Heart left ventricle (tissue), 16 donors: Measurements from ENCODE around the gene UST. TPM values are rescaled to one million over a fixed set of nuclear protein-coding genes. Genes with fewer than 3 reads are reported as not detected.

Source experiments
- ATAC-seq, 4 donors: fragments of 200-7000 bp; cut with Tn5 transposase; one replicate each; pipeline ENCODE4 v1.9.1; 2020 to 2022; ENCODE audit warnings: moderate library complexity in 4 of 4, mild to moderate bottlenecking in 3 of 4, moderate number of reproducible peaks in 1 of 4
- DNase-seq, 5 donors: peaks; one replicate each; pipeline ENCODE4 v3.0.0-alpha.2; 2020
- H3K27ac ChIP-seq, 12 donors: fragments of 200-600 bp; sonication (generic) in 4 of 12; one replicate each; pipeline versions ENCODE4 v1.5.0 to v1.8.0; 2016 to 2022; ENCODE audit warnings: mild to moderate bottlenecking in 2 of 12
- H3K27me3 ChIP-seq, 9 donors: fragments of 200-600 bp; sonication (generic) in 2 of 9; one replicate each; pipeline versions ENCODE4 v1.5.1 to v1.8.0; 2016 to 2022; ENCODE audit warnings: mild to moderate bottlenecking in 3 of 9
- H3K36me3 ChIP-seq, 9 donors: fragments of 200-600 bp; sonication (generic) in 2 of 9; one replicate each; pipeline versions ENCODE4 v1.5.0 to v1.8.0; 2018 to 2022; ENCODE audit warnings: mild to moderate bottlenecking in 2 of 9
- H3K4me1 ChIP-seq, 12 donors: fragments of 200-600 bp; sonication (generic) in 4 of 12; one replicate each; pipeline versions ENCODE4 v1.5.0 to v1.8.0; 2016 to 2022; ENCODE audit warnings: mild to moderate bottlenecking in 3 of 12
- H3K4me3 ChIP-seq, 12 donors: fragments of 200-600 bp; sonication (generic) in 4 of 12; one replicate each; pipeline versions ENCODE4 v1.5.0 to v1.8.0; 2017 to 2022; ENCODE audit warnings: mild to moderate bottlenecking in 9 of 12, moderate library complexity in 4 of 12
- H3K9me3 ChIP-seq, 12 donors: fragments of 200-600 bp; sonication (generic) in 4 of 12; one replicate each; pipeline versions ENCODE4 v1.5.0 to v1.8.0; 2016 to 2022; ENCODE audit warnings: mild to moderate bottlenecking in 1 of 12
- POLR2A ChIP-seq, 2 donors: fragments of 450-650 bp; IDR thresholded peaks; one replicate each; pipeline ENCODE4 v1.6.1; 2017; ENCODE audit warnings: antibody characterized with exemption in 2 of 2, mild to moderate bottlenecking in 2 of 2, moderate library complexity in 2 of 2
- WGBS, 4 donors: extraction: QIAGEN DNeasy Blood & Tissue Kit in 2 of 4; methylation state at CpG; one replicate each; pipeline versions ENCODE4 v1.1.5 to v1.1.7; 2013 to 2018; 5-methylcytosine and 5-hydroxymethylcytosine counted together
- intact Hi-C, 10 donors: fragments of 100-400 bp; cut with DNase I; formaldehyde crosslinking; loops; one replicate each; pipeline versions ENCODE4 v1.11.1 to v1.14.2; 2022
- polyA plus RNA-seq, 2 donors: library from polyadenylated mRNA; stranded (reverse); fragments of 200-250 nt; gene quantifications; one replicate each; pipeline ENCODE4 v1.2.3, GENCODE V29; 2013
- total RNA-seq, 9 donors: library from RNA; depleted of rRNA in 2 of 9; stranded (reverse); fragments of >200 nt in 2 of 9; fragmentation: NEBNext Ultra II Directional in 3 of 9; extraction: Animal tissue kit (Norgen Biotek cat#: 25700) in 3 of 9; gene quantifications; one replicate each; pipeline versions ENCODE4 v1.1.0 to v1.2.4, GENCODE V29; 2016 to 2023
- TF ChIP-seq, protein P1 (sequence below), 12 donors: fragments of 200-600 bp; sonication (generic) in 4 of 12; IDR thresholded peaks; one replicate each; pipeline versions ENCODE4 v1.5.0 to v1.8.0; 2018 to 2022; ENCODE audit warnings: antibody characterized with exemption in 12 of 12, mild to moderate bottlenecking in 5 of 12
- donor health status: ischemic (EF 13 %, LVEDD 7.1; RV severe dilation, severe dysfunction).
- donor health status: healthy with polysubstance abuse.
- donor health status: DM: no; HTN: yes; CAD: no.
- donor health status: DM: no; HTN: no; CAD: no.
- donor health status: ischemic (EF 25% LVEDD 6.9; RV normal size, moderate dysfunction).
- donor health status: ischemic (EF 25% LVEDD 5.7; RV mildly dilated, moderate dysfunction).
- donor health status: healthy.
- donor health status: DM: yes; HTN: yes; CAD: no.
- donor health status: ischemic (EF 35%, LVEDD 5.7; RV mildly dilated, moderate dysfunction).
- donor health status: nonischemic (EF 11% LVEDD 7.7; RV severe dilation, severe dysfunction).
- donor health status: DM: yes; HTN: yes; CAD: no.
- donor health status: PGD.
- donor health status: ischemic (EF 29% LVEDD 5.4; RV normal size, mild dysfunction).
- donor health status: nonischemic (EF 23%, LVEDD 6.1; RV moderate dilation, normal function).

Gene UST
- total and polyA plus RNA-seq, 11 donors: 1.1 to 5.8 (median 2.7) TPM

DNA sequence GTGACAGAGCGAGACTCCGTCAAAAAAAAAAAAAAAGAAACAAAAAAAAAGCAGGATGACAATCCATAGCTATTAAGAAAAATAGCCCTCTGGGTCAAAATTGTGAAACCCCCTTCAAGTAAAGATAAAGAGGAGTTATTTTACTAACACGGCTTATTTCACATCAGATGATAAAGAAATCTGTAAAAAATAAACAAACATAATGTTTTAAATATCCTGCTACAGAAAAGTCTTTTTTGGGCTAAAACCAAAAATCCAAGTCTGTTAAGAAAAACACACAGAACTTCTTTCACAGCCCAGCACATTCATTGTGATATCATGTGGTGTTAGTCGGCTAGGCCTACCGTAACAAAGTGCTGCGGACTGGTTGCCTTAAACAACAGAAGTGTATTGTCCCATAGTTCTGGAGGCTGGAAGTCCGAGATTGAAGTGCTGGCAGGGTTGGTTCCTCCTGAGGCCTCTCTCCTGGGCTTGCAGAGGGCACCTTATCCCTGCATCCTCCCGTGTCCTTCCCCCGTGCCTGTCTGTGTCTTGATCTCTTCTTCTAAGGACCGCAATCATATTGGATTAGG, 331.5 kb downstream of the UST start:
- Histone ChIP-seq H3K4me1 (peaks cover 0 to 21% (median 14%) of the 10 kb centered on the region in 12 donors), H3K36me3 (no peaks in the 10 kb centered on the region), H3K9me3 (no peaks in the 10 kb centered on the region), H3K27me3 (no peaks in the 10 kb centered on the region), H3K27ac (peak overlapping the region in 1 of 12 donors; percentile 78), H3K4me3 (no peak overlapping the region)
- DNase-seq: no peak
- intact Hi-C loops: loop anchor here in 4 of 10 donors (5.0 kb wide), 2 partner anchors 41 to 46 kb away; no protein-coding TSS in a partner anchor
- TF ChIP-seq POLR2A (IDR thresholded peaks at IDR 0.05): no peak
- TF ChIP-seq, protein P1, sequence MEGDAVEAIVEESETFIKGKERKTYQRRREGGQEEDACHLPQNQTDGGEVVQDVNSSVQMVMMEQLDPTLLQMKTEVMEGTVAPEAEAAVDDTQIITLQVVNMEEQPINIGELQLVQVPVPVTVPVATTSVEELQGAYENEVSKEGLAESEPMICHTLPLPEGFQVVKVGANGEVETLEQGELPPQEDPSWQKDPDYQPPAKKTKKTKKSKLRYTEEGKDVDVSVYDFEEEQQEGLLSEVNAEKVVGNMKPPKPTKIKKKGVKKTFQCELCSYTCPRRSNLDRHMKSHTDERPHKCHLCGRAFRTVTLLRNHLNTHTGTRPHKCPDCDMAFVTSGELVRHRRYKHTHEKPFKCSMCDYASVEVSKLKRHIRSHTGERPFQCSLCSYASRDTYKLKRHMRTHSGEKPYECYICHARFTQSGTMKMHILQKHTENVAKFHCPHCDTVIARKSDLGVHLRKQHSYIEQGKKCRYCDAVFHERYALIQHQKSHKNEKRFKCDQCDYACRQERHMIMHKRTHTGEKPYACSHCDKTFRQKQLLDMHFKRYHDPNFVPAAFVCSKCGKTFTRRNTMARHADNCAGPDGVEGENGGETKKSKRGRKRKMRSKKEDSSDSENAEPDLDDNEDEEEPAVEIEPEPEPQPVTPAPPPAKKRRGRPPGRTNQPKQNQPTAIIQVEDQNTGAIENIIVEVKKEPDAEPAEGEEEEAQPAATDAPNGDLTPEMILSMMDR (IDR thresholded peaks at IDR 0.05): no peak
- ATAC-seq: no peak
- 89 to 94% (median 92%) methylated on average over 10 of the region's 10 CpGs for WGBS, 4 donors

DNA sequence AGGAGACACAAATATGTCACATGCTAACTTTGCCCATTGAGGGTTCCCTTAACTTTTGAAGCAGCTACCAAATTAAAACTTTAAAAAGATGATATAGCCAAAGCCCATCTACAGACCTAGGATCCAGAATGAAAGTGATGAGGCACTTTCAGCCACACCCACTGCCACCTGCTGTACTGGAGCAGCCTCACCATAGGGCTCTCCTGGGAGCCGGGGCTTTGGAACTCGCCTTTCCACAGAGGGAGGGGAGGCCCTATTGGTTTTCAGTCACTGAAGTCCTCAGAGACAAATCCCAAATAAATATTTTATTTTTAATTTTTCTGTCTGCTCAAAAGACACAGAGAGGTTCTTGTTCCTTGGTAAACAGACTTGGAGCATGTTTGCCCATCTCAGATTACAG, 332.6 kb downstream of the UST start:
- Histone ChIP-seq H3K27ac (peak overlapping the region; percentile 9 to 78 (median 54)), H3K4me1 (peaks cover 0 to 21% (median 14%) of the 10 kb centered on the region in 12 donors), H3K27me3 (no peaks in the 10 kb centered on the region), H3K9me3 (no peaks in the 10 kb centered on the region), H3K4me3 (no peak overlapping the region), H3K36me3 (no peaks in the 10 kb centered on the region)
- no peak for DNase-seq
- intact Hi-C loops: loop anchor here in 4 of 10 donors (5.0 kb wide), 2 partner anchors 42 to 47 kb away; no protein-coding TSS in a partner anchor
- 84 to 95% (median 90%) methylated on average over 2 of the region's 2 CpGs for WGBS, 4 donors
- ATAC-seq: no peak
- TF ChIP-seq, protein P1 (IDR thresholded peaks at IDR 0.05): no peak
- TF ChIP-seq POLR2A (IDR thresholded peaks at IDR 0.05): no peak

DNA sequence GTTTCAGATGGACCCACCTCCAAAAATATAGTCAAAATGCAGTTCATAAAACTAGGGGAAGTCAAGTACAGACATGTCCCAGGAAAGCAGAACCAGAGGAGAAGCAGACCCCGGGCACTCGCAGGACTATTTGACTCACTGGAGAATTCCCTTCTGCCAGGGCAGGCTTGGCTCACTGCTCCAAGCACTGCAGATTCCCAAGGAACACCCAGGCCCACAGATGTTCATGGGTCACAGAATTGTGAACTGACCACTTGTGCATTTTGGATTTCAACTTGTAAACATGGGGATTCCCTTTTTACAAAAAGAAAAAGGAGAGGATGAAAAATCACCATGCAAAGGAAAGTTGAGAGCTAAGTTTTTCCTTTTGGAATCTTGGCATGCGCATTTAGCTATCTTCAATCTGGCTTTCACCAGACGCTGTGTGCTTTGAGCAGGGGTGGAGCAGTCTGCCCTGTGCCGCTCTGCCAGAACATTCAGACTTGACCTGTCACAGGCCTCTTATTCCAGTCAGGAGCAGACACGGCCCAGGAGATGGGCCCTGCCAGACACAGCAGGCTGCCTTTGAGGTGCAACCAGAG, 333.2 kb downstream of the UST start:
- no peak for TF ChIP-seq POLR2A (IDR thresholded peaks at IDR 0.05)
- TF ChIP-seq, protein P1 (IDR thresholded peaks at IDR 0.05): no peak
- Histone ChIP-seq H3K36me3 (no peaks in the 10 kb centered on the region), H3K4me3 (no peak overlapping the region), H3K27ac (peak overlapping the region; percentile 9 to 78 (median 54)), H3K27me3 (no peaks in the 10 kb centered on the region), H3K9me3 (no peaks in the 10 kb centered on the region), H3K4me1 (peaks cover 0 to 21% (median 14%) of the 10 kb centered on the region in 12 donors)
- ATAC-seq: peak; percentile 95 to 98 (median 96)
- peak; percentile 41 to 80 (median 68) for DNase-seq
- WGBS, 4 donors: 34 to 49% (median 37%) methylated on average over 6 of the region's 6 CpGs
- intact Hi-C loops: loop anchor here in 8 of 10 donors (2.0 to 10.0 kb wide), 8 partner anchors 43 to 437 kb away; partner anchors contain the start of gene TAB2 (in 2 of the 8)

DNA sequence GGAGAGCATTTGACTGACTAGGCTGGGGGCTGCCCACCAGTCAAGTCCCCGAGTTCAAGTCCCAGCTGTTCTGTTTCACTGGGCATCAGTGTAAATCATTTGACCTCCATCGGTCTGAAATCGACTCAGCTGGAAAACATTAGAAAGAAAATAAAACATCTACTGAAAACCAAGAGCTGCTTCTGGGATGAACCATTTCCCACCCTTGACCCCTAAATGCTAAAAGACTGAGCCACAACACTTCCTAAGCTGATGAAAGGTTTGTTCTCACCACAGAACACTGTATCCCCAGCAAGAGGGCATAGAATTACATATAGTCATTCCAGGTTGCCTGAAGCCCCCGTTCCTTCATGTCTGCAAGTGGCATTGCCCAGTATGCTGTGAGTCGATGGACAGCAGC, 333.7 kb downstream of the UST start:
- H3K4me3 ChIP-seq: no peak overlapping the region
- peak overlapping the region; percentile 9 to 78 (median 54) for H3K27ac ChIP-seq
- peaks cover 0 to 21% (median 14%) of the 10 kb centered on the region in 12 donors for H3K4me1 ChIP-seq
- H3K27me3 ChIP-seq: no peaks in the 10 kb centered on the region
- 69 to 84% (median 81%) methylated on average over 5 of the region's 5 CpGs for WGBS, 4 donors
- DNase-seq: no peak
- intact Hi-C loops: loop anchor here in 8 of 10 donors (2.0 to 10.0 kb wide), 7 partner anchors 48 to 437 kb away; partner anchors contain the start of gene TAB2 (in 2 of the 8)
- H3K36me3 ChIP-seq: no peaks in the 10 kb centered on the region
- no peak for TF ChIP-seq POLR2A (IDR thresholded peaks at IDR 0.05)
- TF ChIP-seq, protein P1 (IDR thresholded peaks at IDR 0.05): no peak
- no peaks in the 10 kb centered on the region for H3K9me3 ChIP-seq
- ATAC-seq: no peak
